ENCODE measurements around the gene PC.

Gene PC

GRCh38 chr11:66880496-66881450, 77.4 kb downstream of the PC start:
- no peak for DNase-seq

DNA sequence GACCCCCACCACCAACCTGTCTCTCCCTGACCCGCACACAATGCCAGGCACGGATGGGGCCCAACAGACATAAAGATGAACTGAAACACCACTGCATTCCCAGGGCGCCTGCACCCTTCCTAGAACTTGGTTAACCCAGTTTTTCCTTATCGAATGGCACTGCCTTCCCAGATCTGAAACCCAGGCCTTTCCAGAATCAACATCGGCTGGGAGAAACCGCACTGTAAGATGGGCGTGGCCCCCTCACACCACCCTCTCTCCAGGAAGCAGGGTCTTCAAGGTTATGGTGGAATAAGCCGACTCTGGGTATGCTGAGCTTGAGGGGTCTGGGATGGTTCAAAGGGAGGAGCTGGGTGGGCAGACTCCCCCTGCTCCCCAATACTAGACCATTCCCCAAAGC, 78.2 kb downstream of the PC start:
- DNase-seq, result no peak

DNA sequence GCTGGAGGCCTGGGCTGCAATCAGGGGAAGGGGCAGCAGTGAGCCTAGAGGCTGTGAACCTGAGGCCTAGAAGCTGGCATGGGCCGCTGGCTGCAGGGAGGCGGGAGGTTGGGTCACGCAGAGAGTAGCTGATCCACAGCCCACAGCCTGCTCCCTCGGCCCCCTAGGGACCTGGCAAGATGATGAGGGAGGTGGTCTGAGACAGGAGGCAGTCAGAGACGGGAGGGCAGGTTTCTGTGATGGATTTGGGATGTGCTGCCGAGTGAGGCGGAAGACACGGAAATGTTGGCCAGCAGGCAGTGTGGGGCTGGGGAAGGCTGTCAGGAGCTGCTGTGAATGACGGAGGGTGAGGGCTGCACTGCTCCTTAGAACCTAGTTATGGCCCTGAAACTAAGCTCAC, 78.6 kb downstream of the PC start:
- DNase-seq, result no peak

DNA sequence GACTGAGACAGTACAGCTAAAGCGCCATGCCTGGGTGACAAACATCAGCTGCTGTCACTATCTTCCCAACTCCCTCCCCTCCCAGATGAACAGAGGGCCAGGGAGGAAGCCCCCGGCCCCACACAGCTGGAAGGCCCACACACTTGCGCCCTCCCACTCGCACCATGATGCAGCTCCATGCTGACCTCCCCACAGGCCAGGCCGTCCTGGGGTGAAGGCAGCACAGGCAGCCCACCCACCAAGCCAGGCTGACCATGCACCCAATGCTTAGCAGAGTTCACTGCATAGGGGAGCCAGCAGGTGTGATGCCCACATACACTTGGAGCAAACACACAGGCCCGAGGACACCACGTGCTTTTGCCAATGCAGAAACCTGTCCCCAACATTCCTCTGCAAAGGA, 79.2 kb downstream of the PC start:
- no peak for DNase-seq

- no peak for DNase-seq
Observed at GRCh38 chr11:66878474-66878873, 79.7 kb downstream of the PC start.

DNA sequence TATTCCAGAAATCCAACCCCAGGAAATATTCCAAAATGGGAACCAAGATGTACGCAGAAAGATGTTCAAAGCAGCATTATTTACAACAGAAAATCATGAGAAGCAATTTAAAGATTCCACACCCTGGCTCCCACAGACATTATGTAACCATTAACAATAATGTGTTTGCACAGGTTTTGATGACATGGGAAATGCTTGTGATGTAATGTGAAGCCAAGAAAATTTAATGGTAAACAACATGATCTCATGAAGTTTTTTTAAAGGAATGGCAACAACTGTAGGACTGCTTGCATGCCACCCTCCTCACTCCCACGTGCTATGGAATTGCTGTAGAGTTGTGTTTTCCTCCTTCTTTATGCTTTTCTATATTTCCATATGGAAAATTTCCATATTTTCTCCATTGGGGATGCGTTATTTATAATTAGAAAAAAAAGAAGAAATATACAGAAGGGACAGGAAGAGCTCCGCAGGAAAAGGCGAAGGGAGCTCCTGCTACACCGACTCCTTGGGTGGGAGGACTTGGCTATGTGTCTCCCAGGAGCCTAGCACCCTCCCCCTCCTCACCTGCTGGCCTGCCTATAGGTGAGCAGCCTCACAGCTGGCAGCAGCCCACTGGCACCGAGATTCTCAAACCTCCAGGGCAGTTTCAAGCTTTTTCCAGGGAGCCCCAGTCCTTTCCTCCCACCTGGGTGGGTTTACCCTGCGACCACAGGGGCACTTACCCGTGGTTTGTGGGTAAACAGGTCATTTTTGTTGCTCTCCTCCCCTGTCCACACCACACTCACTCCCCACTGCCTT, 80.4 kb downstream of the PC start:
- DNase-seq, result no peak

- DNase-seq, result no peak
Observed at GRCh38 chr11:66875378-66875777, 82.8 kb downstream of the PC start.

DNA sequence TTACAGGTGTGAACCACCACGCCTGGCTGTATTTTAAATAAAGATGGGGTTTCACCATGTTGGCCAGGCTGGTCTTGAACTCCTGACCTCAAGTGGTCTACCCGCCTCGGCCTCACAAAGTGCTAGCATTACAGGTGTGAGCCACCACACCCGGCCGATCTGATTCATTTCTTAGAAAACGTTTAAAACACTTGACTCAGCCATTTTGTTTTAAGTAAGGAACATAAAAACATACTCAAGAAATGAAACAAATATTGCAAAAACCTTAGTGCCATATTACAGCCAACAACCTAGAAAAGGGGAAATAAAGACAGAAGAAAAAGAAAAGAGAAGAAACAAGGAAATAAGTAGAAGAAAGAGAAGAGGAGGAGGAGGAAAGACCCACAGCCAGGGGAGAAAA, 84.0 kb downstream of the PC start:
- no peak for DNase-seq

- no peak for DNase-seq
Observed at GRCh38 chr11:66871521-66871901, 86.7 kb downstream of the PC start.

GRCh38 chr11:66870616-66871520, 87.3 kb downstream of the PC start:
- DNase-seq, result no peak

DNA sequence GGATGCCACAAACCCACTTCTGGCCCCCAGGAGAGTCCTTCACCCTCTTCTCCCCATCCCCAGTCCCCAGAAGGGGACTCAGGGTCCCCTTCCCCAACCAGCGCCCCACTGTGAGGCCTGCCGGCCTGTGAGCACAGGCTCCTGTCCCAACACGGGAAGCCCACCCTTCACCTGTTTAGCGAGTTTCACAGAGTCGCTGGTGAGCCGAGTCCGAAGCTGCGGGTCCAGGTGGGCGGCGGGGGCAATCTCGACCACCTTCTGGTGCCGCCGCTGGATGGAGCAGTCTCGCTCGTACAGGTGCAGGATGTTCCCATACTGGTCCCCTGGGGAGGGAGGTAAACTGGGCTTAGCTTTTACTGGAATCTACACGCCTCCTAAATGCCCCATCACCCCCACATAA, 88.1 kb downstream of the PC start:
- DNase-seq, result no peak

GRCh38 chr11:66869567-66869870, 88.7 kb downstream of the PC start:
- no peak for DNase-seq

- peak; percentile 80 for DNase-seq
Observed at GRCh38 chr11:66868726-66869566, 89.2 kb downstream of the PC start.

DNA sequence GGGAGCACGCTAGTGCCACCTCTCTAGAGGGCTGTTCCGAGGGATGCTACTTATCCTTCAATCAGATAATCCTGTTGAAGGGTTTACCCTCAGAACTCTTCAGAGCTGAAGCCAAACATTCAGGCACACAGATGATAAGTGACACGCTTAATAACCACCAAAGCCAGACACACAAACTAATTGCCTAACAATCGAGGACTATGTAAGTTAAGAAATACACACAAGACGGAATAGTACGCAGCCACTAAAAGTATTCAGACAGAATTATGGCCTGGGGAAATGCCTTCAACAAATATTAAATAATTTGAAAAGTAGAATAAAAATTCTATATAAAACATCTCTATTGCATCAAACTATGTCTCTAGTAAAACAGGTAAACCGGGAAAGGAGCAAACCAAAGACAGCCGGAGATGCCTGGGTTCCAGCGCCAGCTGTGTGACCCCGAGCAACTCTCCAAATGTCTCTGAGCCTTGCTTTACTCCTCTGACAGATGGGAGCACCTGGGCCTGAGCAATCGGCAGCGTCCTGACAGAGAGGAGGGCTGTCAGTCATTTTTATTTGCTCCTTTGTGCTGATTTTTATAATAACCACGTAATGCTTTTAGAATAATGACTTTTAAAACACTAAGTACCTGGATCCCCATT, 90.0 kb downstream of the PC start:
- no peak for DNase-seq

DNA sequence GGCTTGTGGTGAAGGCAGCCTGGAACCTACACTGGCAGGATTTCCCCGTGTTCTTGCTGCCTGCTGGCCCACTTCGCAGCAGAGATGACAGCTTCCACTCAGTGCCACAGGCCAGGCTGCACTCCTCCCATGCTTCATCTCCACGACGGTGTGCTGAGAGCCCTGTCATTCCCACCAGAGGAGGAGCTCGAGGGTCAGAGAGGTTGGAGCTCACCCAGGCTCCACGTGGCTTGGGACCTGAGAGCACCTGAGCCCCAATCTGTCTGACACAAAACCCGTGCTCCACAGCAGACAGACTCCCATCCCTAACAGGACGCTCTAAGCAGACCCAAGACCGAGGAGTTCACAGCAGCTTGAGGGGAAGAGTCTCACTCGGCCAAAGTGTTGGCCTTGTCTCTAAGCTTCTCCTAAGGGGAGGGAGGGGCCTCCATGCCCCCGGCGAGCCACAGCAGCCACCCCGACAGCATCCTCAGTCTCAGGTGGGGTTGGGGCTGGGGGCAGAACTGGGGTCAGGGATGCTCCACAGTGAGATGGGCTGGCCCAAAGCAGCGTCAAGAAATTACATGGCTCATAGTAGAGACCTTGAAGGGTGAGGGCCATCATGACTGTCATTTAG, 90.7 kb downstream of the PC start:
- DNase-seq, result no peak

- DNase-seq, result no peak
Observed at GRCh38 chr11:66866511-66866986, 91.6 kb downstream of the PC start.

- no peak for DNase-seq
Observed at GRCh38 chr11:66866007-66866406, 92.2 kb downstream of the PC start.

DNA sequence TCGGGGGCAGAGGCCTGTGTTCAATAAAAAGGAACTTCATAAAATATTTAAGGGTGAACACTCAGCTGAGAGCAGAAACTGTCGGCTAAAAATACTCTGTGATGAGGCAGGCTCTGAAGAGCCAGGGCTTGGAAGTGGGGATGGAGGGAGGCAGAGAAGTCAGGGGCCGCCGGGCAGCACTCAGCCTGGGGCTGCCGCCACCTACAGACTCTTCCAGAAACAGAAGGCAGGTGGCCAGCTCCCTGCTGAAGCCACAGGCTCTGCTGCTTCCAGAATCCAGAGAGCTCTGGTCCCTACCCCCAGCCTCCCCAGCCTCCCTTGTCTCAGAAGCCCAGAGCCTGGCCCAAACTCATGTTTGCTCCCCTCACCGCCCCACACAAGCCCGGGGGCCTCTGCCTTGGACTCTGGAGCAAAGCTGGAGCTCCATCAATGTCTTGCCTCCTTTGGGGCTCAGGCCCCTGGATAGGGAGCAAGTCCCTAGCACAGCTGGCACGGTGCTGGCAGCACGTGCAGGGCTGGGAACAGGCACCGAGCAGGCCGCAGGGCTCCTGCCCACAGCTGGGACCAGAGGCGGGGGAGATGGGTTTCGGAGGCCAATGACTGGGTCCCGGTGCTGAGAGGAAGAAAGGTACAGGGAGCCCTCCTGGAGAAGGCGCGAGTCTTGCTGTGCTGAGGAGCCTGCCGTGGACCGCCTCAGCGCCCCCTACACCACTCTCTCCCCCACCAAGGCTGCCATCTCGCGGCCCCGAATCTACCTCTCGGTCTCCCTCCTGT, 93.1 kb downstream of the PC start:
- no peak for DNase-seq

DNA sequence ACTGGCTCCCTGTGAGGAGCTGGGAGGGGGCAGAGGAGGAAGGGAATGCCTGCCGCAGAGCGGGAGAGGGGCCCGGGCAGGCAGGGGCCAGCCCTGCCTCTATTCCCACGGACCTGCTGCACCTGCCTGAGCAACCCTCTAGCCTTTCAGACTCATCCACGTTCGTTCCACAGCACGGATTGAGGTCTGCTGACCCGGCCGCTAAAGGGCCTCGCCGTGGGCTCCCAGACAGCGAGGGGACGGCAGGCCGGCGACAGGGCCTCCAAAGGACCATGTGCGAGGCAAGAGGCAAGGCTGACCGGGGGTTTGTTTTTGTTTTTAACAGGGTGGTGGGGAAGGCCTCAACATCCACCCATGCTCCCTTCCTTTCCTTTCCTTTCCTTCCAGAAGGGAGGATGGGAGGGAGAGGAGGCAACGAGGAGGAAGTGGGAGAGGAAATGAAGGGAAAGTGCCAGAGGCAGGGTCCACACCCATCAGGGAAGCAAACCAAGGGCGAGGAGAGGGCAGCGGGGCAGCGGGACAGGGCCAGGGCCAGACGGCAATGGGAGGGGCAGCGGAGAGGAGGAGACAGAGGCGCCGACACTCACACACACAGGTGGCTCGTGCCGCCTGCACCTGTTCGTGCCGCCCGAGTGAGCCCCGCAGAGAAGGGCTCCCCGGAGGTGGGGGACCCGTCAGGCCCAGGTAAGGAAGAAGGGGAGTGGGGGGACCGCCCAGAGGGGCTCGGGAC, 93.8 kb downstream of the PC start:
- no peak for DNase-seq
